GM19238 (cell line): ENCODE results near the gene BRINP1.

ENCODE experiments used
- DNase-seq: peaks from one replicate; pipeline ENCODE4 v3.0.0; 2011; ENCODE audit warnings: low spot score; ENCODE audit not compliant: insufficient read length

Gene BRINP1

DNA sequence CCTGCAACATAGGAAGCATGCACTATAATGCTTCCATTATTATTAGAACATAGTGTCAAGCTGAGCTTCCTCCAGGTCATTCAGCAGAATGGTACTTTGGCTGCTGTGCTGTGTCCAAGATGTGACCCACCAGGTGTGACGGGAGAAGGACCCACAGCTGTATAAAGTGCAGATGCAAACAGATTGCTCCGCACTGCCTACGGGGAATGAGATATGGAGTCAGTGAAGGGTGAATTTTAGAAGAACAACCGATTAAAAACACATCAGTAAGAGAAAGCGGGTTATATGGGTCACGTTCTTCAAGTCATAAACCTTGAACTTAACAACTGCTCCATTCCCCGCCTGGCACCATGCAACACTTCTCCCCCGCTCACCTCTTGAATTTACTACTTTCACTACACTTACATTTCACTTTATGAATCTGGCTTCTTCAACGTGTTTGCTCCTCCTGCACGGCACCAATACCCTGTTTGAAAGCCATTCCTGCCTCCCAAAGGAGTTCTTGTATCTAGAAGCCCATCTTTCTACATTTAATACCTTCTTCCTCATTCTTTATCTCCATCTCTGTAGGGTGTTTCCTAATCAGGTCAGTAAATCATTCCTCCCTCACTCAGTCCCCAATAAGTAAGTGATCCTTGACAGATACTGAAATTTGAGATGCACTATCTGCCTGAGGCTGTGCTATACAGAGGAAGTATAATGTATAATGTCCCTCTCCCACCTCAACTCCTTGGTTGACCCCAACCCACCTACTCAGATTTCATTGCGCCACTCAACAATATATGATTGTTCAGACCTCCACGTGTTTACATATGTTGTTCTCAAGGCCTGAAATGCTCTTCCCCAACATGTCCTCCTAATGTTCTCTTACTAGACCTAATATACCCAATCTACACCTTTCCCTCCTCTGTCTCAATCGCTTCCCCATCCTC is 25.9 kb downstream of the BRINP1 start:
- no peak for DNase-seq

DNA sequence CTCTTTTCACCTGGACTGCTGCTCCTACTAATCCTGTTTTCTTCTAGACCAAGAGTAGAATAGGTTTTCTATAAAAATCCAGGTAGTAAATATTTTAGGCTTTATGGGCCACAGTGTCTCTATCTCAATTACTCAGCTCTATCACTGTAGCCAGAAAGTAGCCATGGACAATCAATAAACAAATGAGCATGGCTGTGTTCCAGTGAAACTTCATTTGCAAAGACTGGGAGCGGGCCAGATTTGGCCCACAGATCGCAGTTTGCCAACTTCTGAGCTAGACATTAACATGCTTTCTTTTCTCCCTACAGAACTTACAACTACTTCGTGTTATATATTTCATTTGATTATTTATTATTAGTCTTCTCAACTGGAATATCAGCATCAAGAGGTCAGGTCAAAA is 30.2 kb downstream of the BRINP1 start:
- DNase-seq: no peak

DNA sequence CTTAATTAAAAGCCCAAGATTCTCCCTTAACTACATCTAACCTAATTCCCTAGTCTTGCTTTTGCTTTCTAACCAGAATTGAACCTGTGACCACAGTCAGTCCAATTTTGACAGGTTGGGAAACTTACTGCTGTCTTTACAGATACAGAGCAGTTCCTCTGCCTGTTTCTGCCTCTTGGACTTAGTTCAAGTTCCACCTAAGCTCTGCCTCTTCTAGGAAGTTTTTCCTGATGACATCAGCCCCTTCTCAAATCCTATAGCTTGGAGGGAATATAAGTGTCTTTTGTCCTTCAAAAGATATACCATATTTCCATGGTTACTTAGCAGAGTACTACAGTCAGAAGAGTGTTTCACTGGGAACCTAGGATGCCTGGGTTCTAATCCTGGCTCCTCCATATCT is 31.7 kb downstream of the BRINP1 start:
- DNase-seq: no peak

DNA sequence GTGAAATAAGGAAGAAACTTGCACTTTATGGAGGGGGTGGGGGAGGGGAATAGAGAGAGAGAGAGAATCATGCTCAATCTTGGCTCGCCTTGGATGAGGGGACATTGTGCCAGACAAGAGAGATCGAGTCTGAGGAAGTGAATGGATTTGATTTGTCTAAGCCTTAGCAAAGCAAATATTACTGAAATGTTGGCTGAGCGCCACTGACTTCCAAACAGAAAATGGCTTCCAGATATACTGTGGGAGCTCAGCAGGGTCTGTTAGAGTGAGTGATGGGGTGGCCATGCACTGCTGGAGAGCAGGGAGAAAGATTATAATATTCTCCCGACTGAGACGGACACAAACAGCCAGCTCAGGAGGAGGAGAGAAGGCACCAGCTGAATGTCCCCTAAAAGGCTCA is 34.5 kb downstream of the BRINP1 start:
- no peak for DNase-seq

DNA sequence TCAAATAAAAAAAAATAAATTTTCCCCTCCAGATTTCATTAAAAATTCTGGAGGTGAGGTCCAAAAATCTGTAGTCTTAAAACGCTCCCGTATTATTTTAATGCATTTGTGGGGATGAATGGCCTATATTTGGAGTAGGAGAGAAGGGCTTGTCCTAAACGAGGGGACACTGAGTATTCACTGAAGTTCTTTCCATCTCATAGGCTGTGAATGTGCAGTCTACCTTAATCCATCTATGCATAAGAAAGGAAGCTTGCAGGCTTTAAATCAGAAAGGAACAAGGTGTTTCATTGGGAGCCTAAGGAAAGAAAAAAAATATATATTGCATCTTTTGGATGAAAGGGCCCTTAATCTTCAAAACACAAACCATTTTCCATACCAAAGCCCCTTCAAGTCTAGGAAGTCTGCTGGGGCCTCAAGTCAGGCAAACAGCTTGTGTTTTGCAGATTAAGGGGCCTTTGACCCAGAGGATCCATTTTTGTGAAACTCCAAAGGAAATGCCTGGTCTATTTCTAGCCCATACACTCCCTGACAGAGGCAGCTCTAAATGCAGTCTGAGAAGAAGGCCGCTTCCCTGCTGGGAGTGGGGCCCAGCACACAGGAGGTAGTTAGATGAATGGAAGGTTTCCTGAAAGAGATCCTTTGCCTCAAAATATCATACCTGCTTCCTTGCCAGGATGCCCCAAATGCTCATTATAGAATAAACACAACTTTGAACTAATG is 35.6 kb downstream of the BRINP1 start:
- DNase-seq: no peak

DNA sequence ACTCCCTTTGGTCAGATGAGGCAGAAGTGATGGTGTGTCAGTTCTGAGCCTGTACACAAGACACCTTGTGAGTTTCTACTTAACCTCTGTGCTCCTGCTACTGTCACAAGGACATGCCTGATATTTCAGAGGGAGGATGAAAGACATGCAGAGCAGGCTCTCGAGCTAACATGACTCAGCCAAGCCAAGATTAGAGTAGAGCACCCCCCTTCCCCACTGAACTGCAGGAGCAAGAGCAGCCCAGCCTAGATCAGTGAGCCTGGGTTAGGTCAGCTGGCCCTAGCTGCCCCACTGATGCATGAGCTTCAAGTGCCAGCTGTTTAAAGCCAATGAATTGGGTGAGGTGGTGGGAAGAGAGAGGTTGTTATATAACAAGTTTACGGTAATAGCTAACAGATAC is 36.7 kb downstream of the BRINP1 start:
- no peak for DNase-seq

DNA sequence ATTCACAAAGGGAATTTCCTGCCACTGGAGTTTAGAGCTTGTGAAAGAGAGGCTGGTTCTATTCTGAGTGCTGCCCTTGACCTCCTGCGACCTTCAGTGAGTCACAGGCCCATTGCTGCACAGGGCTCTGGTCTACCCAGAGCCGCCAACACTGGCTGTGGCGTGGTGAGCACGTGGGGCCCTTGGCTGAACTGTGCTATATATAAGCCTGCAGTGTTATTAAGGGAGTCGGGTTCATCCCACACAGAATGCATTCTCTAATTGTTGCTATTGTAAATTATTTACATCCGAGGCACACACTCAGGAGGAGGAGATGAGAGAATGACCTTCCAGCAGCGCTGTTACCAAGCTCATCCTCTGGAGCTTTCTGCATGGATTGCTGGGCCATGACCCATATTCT is 47.1 kb downstream of the BRINP1 start:
- DNase-seq: no peak

DNA sequence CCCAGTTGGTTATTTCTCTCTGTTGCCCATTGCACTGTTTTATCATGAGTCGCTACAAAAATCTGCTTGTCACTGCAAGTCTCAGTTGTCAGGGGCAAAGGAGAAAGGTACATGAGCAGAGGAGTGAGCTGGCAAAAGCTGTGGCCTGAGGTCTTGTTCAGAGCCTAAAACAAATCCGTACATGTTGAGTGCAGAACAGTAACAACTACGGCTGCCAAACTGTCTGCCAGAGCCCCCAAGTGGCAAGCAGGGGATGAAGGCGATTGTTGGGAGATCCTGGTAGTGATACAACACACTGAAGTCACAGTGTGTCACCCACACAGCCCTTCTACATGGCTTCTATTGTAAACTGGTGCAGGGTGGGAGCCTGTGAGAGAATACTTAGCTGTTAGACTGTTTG is 50.9 kb downstream of the BRINP1 start:
- no peak for DNase-seq

DNA sequence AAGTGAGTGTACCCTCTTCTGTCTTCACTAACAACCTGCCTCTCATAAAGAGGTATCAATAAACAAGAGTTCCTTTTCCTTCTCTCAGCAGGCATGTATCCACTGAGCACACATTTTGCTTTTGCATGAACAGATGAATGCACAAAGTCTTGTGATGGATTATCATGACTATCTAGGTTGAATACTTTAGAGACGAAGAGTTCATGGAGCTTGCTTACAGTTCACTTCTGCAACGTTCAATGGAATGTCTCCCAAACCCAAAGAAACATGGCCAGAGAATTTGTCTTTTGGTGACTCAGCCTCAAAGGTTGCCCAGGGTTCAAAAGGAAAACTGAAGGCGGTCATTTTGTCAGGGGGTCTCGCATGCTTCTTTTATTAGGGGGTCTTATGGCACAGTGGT is 55.4 kb downstream of the BRINP1 start:
- DNase-seq: no peak

DNA sequence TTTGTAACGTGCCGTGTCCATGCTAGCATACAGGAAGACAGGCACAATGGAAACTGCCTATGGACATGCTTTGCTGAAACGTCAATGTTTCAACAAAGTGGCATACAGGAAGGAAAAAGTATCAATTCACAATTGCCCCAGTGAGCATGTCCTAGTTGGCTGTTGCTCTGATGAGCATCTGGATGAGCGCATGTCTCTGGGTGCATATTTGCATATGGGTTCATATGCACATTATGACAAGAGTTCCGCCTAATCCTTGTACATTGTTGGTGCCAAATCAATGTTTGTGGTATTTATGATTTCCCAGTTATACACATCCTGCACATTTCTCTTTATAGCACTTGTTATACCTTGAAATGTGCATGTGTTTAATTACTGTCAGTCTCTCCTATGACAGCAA is 58.5 kb downstream of the BRINP1 start:
- DNase-seq: no peak

DNA sequence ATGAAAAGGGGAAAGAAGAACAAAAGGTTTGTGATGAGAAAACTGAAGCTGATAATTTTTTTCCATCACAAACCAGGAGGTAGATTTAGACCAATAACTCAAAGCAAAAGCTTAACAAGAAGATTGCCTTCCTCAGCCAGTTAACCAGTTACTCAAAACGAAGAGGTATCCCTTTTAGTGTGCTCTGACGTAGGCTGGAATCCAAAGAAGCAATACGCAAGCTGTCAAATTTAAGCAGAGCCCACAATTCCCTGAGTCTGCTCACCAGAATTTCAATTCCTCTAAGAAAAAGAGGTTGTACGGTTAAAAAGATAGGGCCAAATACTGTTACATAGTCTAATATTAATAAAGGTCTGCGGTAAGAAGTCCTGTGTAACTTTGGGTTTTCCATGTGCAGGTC is 61.8 kb downstream of the BRINP1 start:
- no peak for DNase-seq

DNA sequence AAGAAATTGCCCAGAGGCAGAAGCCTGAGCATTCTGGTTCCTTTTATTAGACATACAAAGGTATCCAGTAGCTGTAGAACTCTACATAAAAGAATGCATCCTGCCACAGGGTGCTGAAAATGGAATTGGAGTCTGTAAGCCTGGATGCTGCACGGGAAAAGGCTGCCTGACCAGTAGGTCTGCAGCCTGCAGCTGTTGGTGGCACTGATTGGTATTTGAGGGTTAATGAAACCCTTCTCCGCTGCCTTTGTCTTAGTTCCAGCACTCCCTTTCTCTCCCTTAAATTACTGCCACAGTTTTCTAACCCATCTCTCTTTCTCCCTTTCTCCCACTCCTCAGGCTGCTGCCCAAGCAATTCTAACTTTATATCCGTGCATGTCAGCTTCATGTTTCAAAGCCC is 64.7 kb downstream of the BRINP1 start:
- DNase-seq: no peak

DNA sequence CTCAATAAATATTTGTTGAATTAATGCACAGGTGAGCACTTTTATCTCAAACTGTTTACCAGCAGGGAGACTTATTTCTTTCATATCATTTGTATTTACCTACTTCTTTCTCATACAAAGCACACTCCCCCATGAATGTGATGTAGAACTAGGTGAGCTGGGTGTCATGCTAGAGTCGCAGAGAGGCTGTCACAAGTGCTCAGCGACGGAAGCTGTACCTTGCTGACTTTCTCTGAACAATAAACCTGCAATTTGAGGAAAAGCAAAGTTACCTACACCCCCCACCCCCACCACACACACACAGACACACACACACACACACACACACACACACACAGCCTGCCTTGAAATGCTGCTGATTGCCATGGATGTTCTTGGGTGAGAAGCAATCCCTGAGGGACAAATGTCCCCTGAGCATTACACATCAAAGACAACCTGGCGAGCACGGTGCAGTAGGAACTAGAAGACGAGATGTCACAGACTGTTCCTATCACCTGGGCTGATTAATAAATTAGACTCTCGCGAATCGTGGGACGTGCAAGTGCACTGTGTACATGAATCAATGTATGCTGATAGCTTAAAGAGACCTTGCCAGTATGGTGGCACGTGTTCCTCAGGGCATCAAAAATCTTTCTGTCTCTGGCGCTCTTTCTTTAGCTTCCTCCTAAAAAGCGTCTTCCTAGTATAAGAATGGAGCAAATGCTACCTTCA is 66.1 kb downstream of the BRINP1 start:
- DNase-seq: no peak

DNA sequence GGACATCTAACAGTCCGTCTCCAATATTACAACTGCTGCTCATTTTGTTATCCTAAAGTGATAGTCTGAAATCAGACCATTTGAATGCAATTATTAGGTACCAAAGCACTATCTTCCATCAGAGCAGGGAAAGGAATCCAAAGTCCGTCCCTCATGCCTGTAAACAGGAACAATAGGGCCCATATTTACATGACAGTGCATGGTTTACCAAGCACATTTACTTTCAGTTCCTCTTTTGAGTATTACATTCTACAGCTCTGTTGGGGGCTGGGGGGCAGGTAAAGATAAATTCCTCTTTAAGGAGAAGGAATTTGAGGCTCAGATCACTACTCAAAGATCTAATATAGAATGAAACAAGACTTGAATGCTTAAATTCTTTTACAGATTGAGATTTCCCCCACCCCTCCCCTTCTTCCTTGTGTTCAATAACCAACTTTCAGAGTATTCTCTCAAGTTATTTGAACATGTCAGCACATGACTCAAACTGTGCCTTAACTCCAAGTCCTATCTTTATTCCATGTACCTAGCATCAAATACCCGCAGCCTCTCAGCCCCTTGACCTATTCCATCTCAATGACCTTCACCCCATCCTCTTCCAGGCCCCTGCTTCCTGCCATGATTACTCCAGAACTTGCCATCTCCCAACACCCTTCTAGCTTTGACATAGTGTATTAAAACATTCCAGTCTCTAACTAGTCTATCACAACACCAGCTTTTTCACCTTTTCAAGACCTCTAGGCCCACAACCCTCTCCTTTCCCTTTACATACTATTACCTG is 71.0 kb downstream of the BRINP1 start:
- DNase-seq: peak; percentile 3

DNA sequence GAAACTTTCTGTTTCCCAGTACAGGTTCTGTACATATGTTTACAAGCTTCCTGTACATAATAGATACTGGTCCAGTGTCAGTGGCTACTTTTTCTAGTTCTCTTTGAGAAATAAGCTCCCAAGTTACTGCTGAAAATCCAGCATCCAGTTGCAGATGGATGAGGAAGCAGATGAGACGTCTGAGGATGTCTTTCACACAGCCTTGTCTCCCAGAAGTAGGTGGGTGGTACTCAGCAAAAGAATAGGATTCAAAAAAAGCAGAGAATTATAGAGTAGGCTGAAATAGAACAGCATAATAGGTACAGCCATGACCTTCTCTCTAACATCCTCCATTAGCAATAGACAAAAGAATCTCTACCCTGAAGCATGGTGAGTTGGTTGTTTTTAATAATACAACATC is 77.7 kb downstream of the BRINP1 start:
- no peak for DNase-seq

DNA sequence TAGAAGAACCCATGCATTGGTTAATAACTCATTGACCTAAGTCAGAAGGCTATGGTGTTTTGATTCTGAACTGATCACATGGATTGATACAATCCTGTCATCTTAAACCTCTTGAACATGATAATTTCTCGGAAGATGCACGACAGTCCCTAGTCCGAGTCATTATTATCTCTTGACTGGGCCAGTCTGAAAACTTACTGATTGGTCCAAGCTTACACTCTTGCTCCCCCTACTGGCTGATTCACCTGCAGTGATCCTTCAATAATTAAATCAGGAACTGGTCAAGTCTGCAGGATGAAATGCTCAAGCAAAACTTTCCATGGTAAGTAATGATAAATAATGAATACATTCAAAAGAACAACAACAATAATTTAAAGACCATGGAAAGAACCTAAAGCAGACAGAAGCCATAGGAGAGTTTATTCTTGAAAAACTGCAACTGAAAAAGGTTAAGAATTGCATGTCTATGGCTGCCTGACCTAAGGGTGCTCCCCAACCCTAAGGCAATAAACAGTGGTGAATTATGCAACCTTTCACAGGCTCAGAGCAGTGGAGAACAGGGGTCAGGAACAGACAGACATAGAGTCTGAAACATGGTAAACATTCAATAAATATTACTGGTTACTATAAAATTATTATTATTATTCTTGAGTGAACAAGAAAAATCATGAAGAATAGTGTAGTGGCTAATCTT is 79.3 kb downstream of the BRINP1 start:
- peak; percentile 8 for DNase-seq

DNA sequence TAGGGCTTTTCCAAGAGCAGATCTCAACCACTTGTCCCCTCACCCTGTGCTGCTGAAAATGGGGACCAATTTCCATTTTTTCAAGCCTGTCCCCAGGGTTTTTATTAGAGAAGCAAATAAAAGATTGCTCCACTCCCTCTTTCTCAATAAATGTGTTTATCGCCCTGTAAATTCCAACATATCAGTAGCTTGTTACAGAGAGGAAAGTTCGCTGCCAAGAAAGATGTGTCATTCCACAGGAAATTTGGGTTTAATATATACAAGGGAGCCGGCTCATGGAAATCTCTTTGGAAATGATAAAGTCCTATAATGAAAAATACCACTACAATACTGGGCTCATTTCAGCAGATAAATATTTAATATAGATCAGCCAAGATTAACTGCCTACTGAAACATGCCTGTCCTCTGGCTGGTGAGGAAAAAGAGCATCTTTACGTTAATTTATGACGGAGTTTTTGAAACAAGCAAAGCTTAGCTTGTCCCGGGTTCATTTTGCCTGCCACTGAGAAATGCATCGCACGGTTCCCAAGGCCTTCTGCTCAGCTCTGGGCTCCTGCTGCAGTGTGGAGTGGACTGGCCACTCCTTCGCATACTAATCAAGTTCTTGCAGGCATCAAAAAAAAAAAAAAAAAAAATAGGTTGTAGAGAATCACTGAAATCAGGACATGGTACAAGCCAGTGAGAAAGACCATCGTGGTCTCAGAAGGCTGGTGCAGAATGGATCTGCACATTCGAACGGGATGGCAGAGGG is 84.5 kb downstream of the BRINP1 start:
- no peak for DNase-seq

DNA sequence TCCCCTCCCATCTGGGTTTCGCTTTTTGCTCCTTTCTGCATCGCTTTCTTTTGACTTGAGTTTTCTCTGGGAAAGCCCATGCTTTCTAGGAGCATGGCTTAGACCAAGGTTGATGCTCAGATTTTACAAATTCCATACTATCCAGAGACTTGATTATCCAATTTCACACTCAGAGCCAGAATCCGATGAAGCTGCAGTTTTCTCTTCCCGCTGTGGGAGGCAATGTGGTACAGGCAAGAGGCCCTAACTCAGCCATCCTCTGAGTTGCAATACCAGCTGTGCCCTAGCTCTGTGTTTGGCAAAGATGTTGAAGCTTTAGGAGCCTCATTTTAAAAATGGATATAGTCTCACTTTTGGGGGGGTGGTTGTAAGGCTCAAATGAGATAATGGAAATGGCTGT is 85.1 kb downstream of the BRINP1 start:
- no peak for DNase-seq

DNA sequence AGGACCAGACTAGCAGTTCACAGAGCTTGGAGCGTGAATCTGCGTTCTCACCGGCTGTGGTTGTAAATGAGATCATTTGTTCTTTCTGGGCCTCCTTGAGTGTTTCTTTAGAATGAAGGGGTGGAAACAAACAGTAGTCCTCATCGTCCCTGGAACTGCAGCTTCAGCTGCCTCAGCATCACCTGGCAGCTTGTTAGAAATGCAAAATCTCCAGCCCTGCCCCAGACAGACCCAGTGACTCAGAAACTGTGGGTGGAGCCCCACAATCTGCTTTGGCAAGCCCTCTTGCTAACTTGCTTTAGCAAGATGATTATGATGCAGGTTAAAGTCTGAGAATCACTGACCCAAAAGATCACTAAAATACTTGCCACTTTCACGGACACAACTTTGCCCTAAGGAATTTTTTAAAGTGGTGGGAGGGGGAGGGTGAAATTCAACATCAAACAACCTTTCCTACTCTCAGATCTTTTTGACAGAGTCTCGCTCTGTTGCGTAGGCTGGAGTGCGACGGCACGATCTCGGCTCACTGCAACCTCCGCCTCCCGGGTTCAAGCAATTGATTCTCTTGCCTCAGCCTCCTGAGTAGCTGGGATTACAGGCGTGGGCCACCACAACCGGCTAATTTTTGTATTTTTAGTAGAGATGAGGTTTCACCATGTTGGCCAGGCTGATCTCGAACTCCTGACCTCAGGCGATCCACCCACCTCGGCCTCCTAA is 86.0 kb downstream of the BRINP1 start:
- DNase-seq: no peak
